Tibial nerve (tissue), 4 donors: Measurements from ENCODE around the gene GPR55. TPM values are rescaled to one million over a fixed set of nuclear protein-coding genes. Genes with fewer than 3 reads are reported as not detected.
"Not testable (repeated sequence)": the region's sequence is repeated elsewhere in the genome, so short reads cannot be mapped to it uniquely, and the experiment has no call there.

ENCODE experiments used
- DNase-seq, 2 donors: peaks; one replicate each; pipeline ENCODE4 v3.0.0-alpha.2; 2019; ENCODE audit warnings: low spot score in 2 of 2
- H3K27ac ChIP-seq, 4 donors: fragments of 200-600 bp; sonication (generic) in 3 of 4; one replicate each; pipeline ENCODE4 v1.5.1; 2017 to 2019; ENCODE audit warnings: mild to moderate bottlenecking in 1 of 4
- H3K27me3 ChIP-seq, 2 donors: fragments of 200-600 bp; sonication (generic) in 1 of 2; one replicate each; pipeline versions ENCODE4 v1.5.1 to v1.6.0; 2017 to 2019
- H3K36me3 ChIP-seq, 3 donors: fragments of 200-600 bp; sonication (generic); one replicate each; pipeline ENCODE4 v1.5.1; 2018 to 2019
- H3K4me1 ChIP-seq, 4 donors: fragments of 200-600 bp; sonication (generic) in 3 of 4; one replicate each; pipeline ENCODE4 v1.5.1; 2017 to 2019
- H3K4me3 ChIP-seq, 4 donors: fragments of 200-600 bp; sonication (generic) in 3 of 4; one replicate each; pipeline ENCODE4 v1.5.1; 2017 to 2019; ENCODE audit warnings: mild to moderate bottlenecking in 1 of 4, moderate library complexity in 1 of 4
- H3K9me3 ChIP-seq, 4 donors: fragments of 200-600 bp; sonication (generic) in 3 of 4; one replicate each; pipeline ENCODE4 v1.5.1; 2017 to 2019
- EP300 ChIP-seq, 2 donors: sonication (generic); formaldehyde crosslinking; IDR thresholded peaks; one replicate each; pipeline ENCODE4 v1.6.1; 2017; ENCODE audit warnings: antibody characterized with exemption in 2 of 2, mild to moderate bottlenecking in 1 of 2
- POLR2A ChIP-seq, 2 donors: fragments of 450-650 bp; IDR thresholded peaks; one replicate each; pipeline ENCODE4 v1.6.1; 2017; ENCODE audit warnings: antibody characterized with exemption in 2 of 2, mild to moderate bottlenecking in 2 of 2, moderate library complexity in 2 of 2
- WGBS, 2 donors: methylation state at CpG; one replicate each; pipeline ENCODE4 v1.1.5; 2018; 5-methylcytosine and 5-hydroxymethylcytosine counted together
- total RNA-seq, 4 donors: library from RNA; depleted of rRNA; stranded (reverse); fragments of >200 nt; gene quantifications; one replicate each; pipeline ENCODE4 v1.1.0, GENCODE V29; 2016
- TF ChIP-seq, protein P1 (sequence below), 5 experiments: fragments of 200-600 bp in 3 of 5; fragments of 450-650 bp in 2 of 5; sonication (generic) in 3 of 5; IDR thresholded peaks; one replicate each; pipeline ENCODE4 v1.5.1; 2016 to 2019; ENCODE audit warnings: antibody characterized with exemption in 5 of 5, mild to moderate bottlenecking in 3 of 5, moderate library complexity in 2 of 5

Gene GPR55
- total RNA-seq, 4 donors from 2014 or later = 0.21 TPM; not detected in 3

GRCh38 chr2:230939066-230939591 is 14.1 kb upstream of the GPR55 start:
- TF ChIP-seq EP300 (IDR thresholded peaks at IDR 0.05) (no peak), POLR2A (IDR thresholded peaks at IDR 0.05) (no peak)
- TF ChIP-seq, protein P1, sequence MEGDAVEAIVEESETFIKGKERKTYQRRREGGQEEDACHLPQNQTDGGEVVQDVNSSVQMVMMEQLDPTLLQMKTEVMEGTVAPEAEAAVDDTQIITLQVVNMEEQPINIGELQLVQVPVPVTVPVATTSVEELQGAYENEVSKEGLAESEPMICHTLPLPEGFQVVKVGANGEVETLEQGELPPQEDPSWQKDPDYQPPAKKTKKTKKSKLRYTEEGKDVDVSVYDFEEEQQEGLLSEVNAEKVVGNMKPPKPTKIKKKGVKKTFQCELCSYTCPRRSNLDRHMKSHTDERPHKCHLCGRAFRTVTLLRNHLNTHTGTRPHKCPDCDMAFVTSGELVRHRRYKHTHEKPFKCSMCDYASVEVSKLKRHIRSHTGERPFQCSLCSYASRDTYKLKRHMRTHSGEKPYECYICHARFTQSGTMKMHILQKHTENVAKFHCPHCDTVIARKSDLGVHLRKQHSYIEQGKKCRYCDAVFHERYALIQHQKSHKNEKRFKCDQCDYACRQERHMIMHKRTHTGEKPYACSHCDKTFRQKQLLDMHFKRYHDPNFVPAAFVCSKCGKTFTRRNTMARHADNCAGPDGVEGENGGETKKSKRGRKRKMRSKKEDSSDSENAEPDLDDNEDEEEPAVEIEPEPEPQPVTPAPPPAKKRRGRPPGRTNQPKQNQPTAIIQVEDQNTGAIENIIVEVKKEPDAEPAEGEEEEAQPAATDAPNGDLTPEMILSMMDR (IDR thresholded peaks at IDR 0.05) = no peak
- H3K27ac ChIP-seq = no peak overlapping the region

DNA sequence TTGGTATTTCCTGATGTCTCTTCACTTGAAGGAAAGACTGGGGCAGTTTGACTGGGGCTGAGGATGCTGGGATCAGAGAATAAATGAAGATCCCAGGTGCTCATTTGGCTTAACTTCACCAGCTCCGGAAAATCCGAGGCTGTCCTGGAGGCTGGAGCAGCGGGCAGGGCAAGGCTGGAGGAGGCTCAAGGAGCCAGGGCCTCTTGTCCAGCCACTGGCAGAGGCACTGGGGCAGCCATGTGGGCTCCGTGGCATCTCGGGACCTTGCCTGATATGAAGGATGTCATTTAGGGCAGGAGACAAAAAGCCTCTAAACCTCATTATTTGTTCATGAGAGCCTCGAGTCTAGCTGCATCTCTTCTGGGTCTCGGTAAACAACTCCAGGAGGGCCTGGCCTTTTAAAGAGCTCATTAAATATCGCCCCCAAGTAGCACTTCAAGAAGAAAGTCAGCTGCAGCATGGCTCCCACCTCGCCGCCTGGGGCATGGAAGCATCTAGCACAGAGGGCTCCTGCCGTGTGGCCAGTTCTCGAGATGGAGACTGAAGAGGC is 13.5 kb upstream of the GPR55 start:
- H3K4me1 ChIP-seq = no peaks in the 10 kb centered on the region
- TF ChIP-seq EP300 (IDR thresholded peaks at IDR 0.05) = no peak
- TF ChIP-seq, protein P1 (IDR thresholded peaks at IDR 0.05) = no peak
- no peak for TF ChIP-seq POLR2A (IDR thresholded peaks at IDR 0.05)
- DNase-seq = no peak
- WGBS, 2 donors = 84% methylated on average over 12 of the region's 12 CpGs
- H3K27ac ChIP-seq = no peak overlapping the region
- H3K27me3 ChIP-seq = peaks cover 0 to 13% of the 10 kb centered on the region in 2 donors
- H3K9me3 ChIP-seq = peaks cover 0 to 18% (median 0%) of the 10 kb centered on the region in 4 donors
- H3K36me3 ChIP-seq = no peaks in the 10 kb centered on the region
- H3K4me3 ChIP-seq = no peak overlapping the region

More at GRCh38 chr2:230939066-230939591, 14.1 kb upstream of the GPR55 start:
- H3K36me3 ChIP-seq = no peaks in the 10 kb centered on the region
- peaks cover 0 to 9% of the 10 kb centered on the region in 2 donors for H3K27me3 ChIP-seq
- WGBS, 2 donors = 98 to 99% methylated on average over 7 of the region's 7 CpGs
- H3K9me3 ChIP-seq = peaks cover 0 to 18% (median 0%) of the 10 kb centered on the region in 4 donors
- no peak for DNase-seq
- H3K4me3 ChIP-seq = no peak overlapping the region
- H3K4me1 ChIP-seq = no peaks in the 10 kb centered on the region

DNA sequence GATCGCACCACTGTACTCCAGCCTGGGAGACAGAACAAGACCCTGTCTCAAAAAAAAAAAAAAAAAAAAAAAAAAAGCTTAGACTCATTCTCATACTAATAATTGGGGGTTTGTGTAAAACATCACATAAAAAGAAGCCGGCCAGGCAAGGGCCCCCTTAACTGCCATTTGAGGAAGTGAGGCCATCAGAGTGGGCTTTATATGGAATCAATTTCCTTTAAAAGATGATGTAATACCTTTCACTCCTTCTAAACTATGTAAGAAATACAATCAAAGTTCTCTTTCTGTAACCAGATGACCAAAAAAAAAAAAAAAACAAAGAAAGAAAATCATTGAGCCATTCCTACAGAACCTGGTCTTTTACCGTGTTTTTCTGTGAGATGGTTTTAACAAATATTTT is 13.1 kb upstream of the GPR55 start:
- Histone ChIP-seq H3K36me3 (no peaks in the 10 kb centered on the region), H3K4me3 (no peak overlapping the region), H3K4me1 (peaks cover 0 to 3% (median 0%) of the 10 kb centered on the region in 4 donors), H3K27me3 (peaks cover 0 to 13% of the 10 kb centered on the region in 2 donors), H3K9me3 (peaks cover 0 to 18% (median 0%) of the 10 kb centered on the region in 4 donors), H3K27ac (no peak overlapping the region)
- WGBS, 2 donors = 46 to 51% methylated on average over 3 of the region's 3 CpGs
- TF ChIP-seq POLR2A (IDR thresholded peaks at IDR 0.05) (no peak), EP300 (IDR thresholded peaks at IDR 0.05) (no peak)
- TF ChIP-seq, protein P1 (IDR thresholded peaks at IDR 0.05) = no peak
- no peak for DNase-seq

DNA sequence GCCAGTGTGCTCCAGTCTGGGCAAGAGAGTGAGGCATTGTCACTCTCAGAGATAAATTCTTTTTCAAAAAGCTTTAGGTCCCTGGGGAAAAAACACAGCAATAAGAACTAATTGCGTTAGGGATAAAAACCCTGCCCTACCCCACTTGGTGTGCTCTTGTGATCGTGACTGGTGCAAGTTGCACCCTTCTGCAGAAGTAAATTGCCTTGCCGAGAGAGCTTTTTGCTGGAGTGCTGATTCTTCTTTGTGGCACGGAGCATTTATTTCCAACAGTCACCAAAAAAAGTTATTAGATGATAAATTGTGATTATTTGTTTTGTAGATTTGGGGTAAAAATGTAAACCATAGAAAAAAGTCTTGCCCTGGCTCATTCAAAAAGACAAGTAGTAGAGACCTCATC is 12.3 kb upstream of the GPR55 start:
- no peak overlapping the region for H3K27ac ChIP-seq
- DNase-seq = no peak
- TF ChIP-seq, protein P1 (IDR thresholded peaks at IDR 0.05) = no peak
- TF ChIP-seq POLR2A (IDR thresholded peaks at IDR 0.05) = no peak
- no peak for TF ChIP-seq EP300 (IDR thresholded peaks at IDR 0.05)
- H3K27me3 ChIP-seq = peaks cover 0 to 13% of the 10 kb centered on the region in 2 donors
- H3K9me3 ChIP-seq = peaks cover 0 to 18% (median 0%) of the 10 kb centered on the region in 4 donors
- H3K4me1 ChIP-seq = peaks cover 0 to 11% (median 0%) of the 10 kb centered on the region in 4 donors
- H3K36me3 ChIP-seq = no peaks in the 10 kb centered on the region
- WGBS, 2 donors = 93% methylated on average over 4 of the region's 4 CpGs
- no peak overlapping the region for H3K4me3 ChIP-seq

DNA sequence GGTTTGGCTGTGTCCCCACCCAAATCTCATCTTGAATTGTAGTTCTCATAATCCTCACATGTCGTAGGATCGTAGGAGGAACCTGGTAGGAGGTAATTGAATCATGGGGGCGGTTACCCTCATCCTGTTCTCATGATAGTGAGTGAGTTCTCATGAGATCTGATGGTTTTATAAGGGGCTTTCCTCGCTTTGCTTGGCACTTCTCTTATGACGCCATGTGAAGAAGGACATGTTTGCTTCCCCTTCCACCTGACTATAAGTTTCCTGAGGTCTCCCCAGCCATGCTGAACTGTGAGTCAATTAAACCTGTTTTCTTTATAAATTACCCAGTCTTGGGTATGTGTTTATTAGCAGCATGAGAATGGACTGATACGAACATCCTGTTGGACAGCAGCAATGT is 11.2 kb upstream of the GPR55 start:
- H3K36me3 ChIP-seq, H3K27ac ChIP-seq, H3K4me3 ChIP-seq, DNase-seq: not testable (repeated sequence)
- Histone ChIP-seq H3K27me3 (peaks cover 0 to 13% of the 10 kb centered on the region in 2 donors), H3K4me1 (peaks cover 0 to 15% (median 0%) of the 10 kb centered on the region in 4 donors), H3K9me3 (peaks cover 0 to 18% (median 0%) of the 10 kb centered on the region in 4 donors)
- WGBS, 2 donors = 81 to 83% methylated on average over 6 of the region's 6 CpGs
